Colonic mucosa (tissue), 4 donors: ENCODE results near the gene OPN1MW3. TPM values are rescaled to one million over a fixed set of nuclear protein-coding genes. Genes with fewer than 3 reads are reported as not detected.

ENCODE experiments used
- DNase-seq: peaks from one replicate; pipeline ENCODE4 v3.0.0-alpha.2; 2020
- H3K27ac ChIP-seq: fragments of 200-600 bp; one replicate; pipeline ENCODE4 v1.8.0; 2021
- H3K27me3 ChIP-seq: fragments of 200-600 bp; one replicate; pipeline ENCODE4 v1.8.0; 2021
- H3K36me3 ChIP-seq: fragments of 200-600 bp; one replicate; pipeline ENCODE4 v1.8.0; 2021
- H3K4me1 ChIP-seq: fragments of 200-600 bp; one replicate; pipeline ENCODE4 v1.8.0; 2021; ENCODE audit warnings: mild to moderate bottlenecking
- H3K4me3 ChIP-seq: fragments of 200-600 bp; one replicate; pipeline ENCODE4 v1.8.0; 2021
- H3K9ac ChIP-seq, 2 donors: one replicate each; pipeline ENCODE4 v1.7.0; 2013; ENCODE audit warnings: control low read depth in 2 of 2, low read depth in 2 of 2, low read length in 2 of 2
- H3K9me3 ChIP-seq: fragments of 200-600 bp; one replicate; pipeline ENCODE4 v1.8.0; 2021
- intact Hi-C: fragments of 100-400 bp; cut with DNase I; formaldehyde crosslinking; loops from one replicate; pipeline ENCODE4 v1.14.1; 2022
- total RNA-seq, 2 donors: library from RNA; stranded (reverse); fragmentation: NEBNext Ultra II Directional in 1 of 2; extraction: Animal tissue kit (Norgen Biotek cat#: 25700) in 1 of 2; gene quantifications; one replicate each; pipeline ENCODE4 v1.2.1, GENCODE V29; 2021
- TF ChIP-seq, protein P1 (sequence below): fragments of 200-600 bp; IDR thresholded peaks from one replicate; pipeline ENCODE4 v1.8.0; 2022; ENCODE audit warnings: antibody characterized with exemption, mild to moderate bottlenecking
- donor health status: healthy.
- donor health status: DM: no; HTN: no; CAD: no.
- donor health status: DM: no; HTN: no; CAD: no.

The OPN1MW3 gene
- total RNA-seq, 2 donors from 2014 or later, result not detected

DNA sequence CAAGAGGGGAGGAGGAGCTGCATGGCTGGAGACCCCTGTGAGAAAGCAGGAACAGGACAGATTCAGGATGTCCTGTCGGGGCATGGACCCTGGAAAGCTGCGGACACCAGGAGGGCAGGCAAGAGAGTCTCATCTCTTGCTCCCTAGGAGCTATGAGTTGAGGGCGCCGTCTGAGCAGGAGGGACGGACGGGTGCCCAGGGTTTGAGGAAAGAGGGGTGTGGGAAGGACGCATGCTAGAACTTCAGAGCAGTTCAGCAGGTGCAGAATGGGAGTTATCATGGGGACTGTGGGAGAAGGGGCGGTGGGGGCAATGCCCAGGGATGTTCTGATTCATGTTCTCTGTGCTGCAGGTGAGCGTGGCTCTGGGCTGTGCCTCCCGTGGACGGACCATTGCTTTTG lies 63.0 kb downstream of the OPN1MW3 start:
- TF ChIP-seq, protein P1, sequence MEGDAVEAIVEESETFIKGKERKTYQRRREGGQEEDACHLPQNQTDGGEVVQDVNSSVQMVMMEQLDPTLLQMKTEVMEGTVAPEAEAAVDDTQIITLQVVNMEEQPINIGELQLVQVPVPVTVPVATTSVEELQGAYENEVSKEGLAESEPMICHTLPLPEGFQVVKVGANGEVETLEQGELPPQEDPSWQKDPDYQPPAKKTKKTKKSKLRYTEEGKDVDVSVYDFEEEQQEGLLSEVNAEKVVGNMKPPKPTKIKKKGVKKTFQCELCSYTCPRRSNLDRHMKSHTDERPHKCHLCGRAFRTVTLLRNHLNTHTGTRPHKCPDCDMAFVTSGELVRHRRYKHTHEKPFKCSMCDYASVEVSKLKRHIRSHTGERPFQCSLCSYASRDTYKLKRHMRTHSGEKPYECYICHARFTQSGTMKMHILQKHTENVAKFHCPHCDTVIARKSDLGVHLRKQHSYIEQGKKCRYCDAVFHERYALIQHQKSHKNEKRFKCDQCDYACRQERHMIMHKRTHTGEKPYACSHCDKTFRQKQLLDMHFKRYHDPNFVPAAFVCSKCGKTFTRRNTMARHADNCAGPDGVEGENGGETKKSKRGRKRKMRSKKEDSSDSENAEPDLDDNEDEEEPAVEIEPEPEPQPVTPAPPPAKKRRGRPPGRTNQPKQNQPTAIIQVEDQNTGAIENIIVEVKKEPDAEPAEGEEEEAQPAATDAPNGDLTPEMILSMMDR, result no peak
- H3K4me3 ChIP-seq, result no peak overlapping the region
- H3K36me3 ChIP-seq, result no peaks in the 10 kb centered on the region
- intact Hi-C loops, result no loop called here
- no peak overlapping the region for H3K9ac ChIP-seq
- DNase-seq, result no peak
- H3K27ac ChIP-seq, result no peak overlapping the region
- peaks cover 13% of the 10 kb centered on the region for H3K27me3 ChIP-seq
- H3K9me3 ChIP-seq, result no peaks in the 10 kb centered on the region
- no peaks in the 10 kb centered on the region for H3K4me1 ChIP-seq

Other genes starting within 250 kb of the OPN1MW3 start
- gene IRAK1, start 237.7 kb upstream of the OPN1MW3 start, total RNA-seq, result 100 to 1,000 TPM in 1 of 2 donors, 10 to 100 TPM in 1; 66.7 to 148 TPM
- 10 to 100 TPM; 28.3 to 29.7 TPM for gene MECP2, start 159.9 kb upstream of the OPN1MW3 start, total RNA-seq
- gene OPN1LW, start 113.3 kb upstream of the OPN1MW3 start, total RNA-seq, result not detected
- not detected for gene OPN1MW, start 75.0 kb upstream of the OPN1MW3 start, total RNA-seq
- not detected for gene OPN1MW2, start 37.8 kb upstream of the OPN1MW3 start, total RNA-seq
- not detected for gene TEX28, start 37.5 kb downstream of the OPN1MW3 start, total RNA-seq
- not detected for gene TKTL1, start 38.2 kb downstream of the OPN1MW3 start, total RNA-seq
- 100 to 1,000 TPM; 124 to 773 TPM for gene FLNA, start 117.1 kb downstream of the OPN1MW3 start, total RNA-seq
- 10 to 100 TPM; 44.4 to 49.1 TPM for gene EMD, start 121.7 kb downstream of the OPN1MW3 start, total RNA-seq
- 1,000 to 10,000 TPM; 1,915 to 2,641 TPM for gene RPL10, start 140.8 kb downstream of the OPN1MW3 start, total RNA-seq
- 10 to 100 TPM; 19.1 to 29.2 TPM for gene DNASE1L1, start 151.7 kb downstream of the OPN1MW3 start, total RNA-seq
- gene TAFAZZIN, start 154.0 kb downstream of the OPN1MW3 start, total RNA-seq, result 10 to 100 TPM; 33.2 to 54.5 TPM
- 10 to 100 TPM; 86.3 to 96.9 TPM for gene ATP6AP1, start 171.1 kb downstream of the OPN1MW3 start, total RNA-seq
- 10 to 100 TPM; 63.0 to 83.0 TPM for gene GDI1, start 179.6 kb downstream of the OPN1MW3 start, total RNA-seq
- gene FAM50A, start 186.6 kb downstream of the OPN1MW3 start, total RNA-seq, result 10 to 100 TPM; 41.9 to 60.1 TPM
- 10 to 100 TPM; 37.7 to 43.9 TPM for gene PLXNA3, start 200.7 kb downstream of the OPN1MW3 start, total RNA-seq
- gene LAGE3, start 221.7 kb downstream of the OPN1MW3 start, total RNA-seq, result 10 to 100 TPM; 10.0 to 35.3 TPM
- gene UBL4A, start 229.0 kb downstream of the OPN1MW3 start, total RNA-seq, result 10 to 100 TPM; 24.7 to 40.9 TPM
- gene SLC10A3, start 233.0 kb downstream of the OPN1MW3 start, total RNA-seq, result 10 to 100 TPM; 23.0 to 24.5 TPM